DOHH2 (cell line): ENCODE data around the gene UFSP1.
"Not testable (repeated sequence)": the region's sequence is repeated elsewhere in the genome, so short reads cannot be mapped to it uniquely, and the experiment has no call there.

Experiments used
- H3F3A ChIP-seq: fragments of 200-600 bp; sonication (generic), shearing (Covaris generic); 2 replicates; pipeline ENCODE4 v1.6.0; 2016; ENCODE audit warnings: antibody characterized with exemption, mild to moderate bottlenecking; ENCODE audit not compliant: control insufficient read depth, insufficient read depth
- H3K27ac ChIP-seq: fragments of 200-600 bp; sonication (generic); 2 replicates; pipeline ENCODE4 v1.5.1; 2014; ENCODE audit warnings: low read depth, mild to moderate bottlenecking, low read length, moderate library complexity
- H3K27me3 ChIP-seq: fragments of 200-600 bp; sonication (generic); 2 replicates; pipeline ENCODE4 v1.6.1; 2014; ENCODE audit warnings: mild to moderate bottlenecking, low read length, mixed read lengths; ENCODE audit not compliant: control insufficient read depth
- H3K36me3 ChIP-seq: fragments of 200-600 bp; sonication (generic); 2 replicates; pipeline ENCODE4 v1.6.1; 2014; ENCODE audit warnings: mild to moderate bottlenecking, low read length, moderate library complexity, mixed read lengths; ENCODE audit not compliant: control insufficient read depth
- H3K4me1 ChIP-seq: fragments of 200-600 bp; sonication (generic); 2 replicates; pipeline ENCODE4 v1.6.1; 2014; ENCODE audit warnings: mild to moderate bottlenecking, low read length, mixed read lengths; ENCODE audit not compliant: control insufficient read depth
- H3K4me2 ChIP-seq: fragments of 200-600 bp; sonication (generic); 2 replicates; pipeline ENCODE4 v1.6.0; 2014; ENCODE audit warnings: mild to moderate bottlenecking, low read length, moderate library complexity
- H3K4me3 ChIP-seq: fragments of 200-600 bp; sonication (generic); 2 replicates; pipeline ENCODE4 v1.5.1; 2014; ENCODE audit warnings: mild to moderate bottlenecking, low read length, mixed read lengths
- H3K79me2 ChIP-seq: fragments of 200-600 bp; sonication (generic); 2 replicates; pipeline ENCODE4 v1.6.1; 2014; ENCODE audit warnings: mild to moderate bottlenecking, low read length, mixed read lengths; ENCODE audit not compliant: control insufficient read depth
- H3K9me2 ChIP-seq: fragments of 200-600 bp; sonication (generic); replicated peaks from 2 replicates; pipeline ENCODE4 v1.6.1; 2014; ENCODE audit warnings: mild to moderate bottlenecking, low read length, mixed read lengths; ENCODE audit not compliant: control insufficient read depth
- H3K9me3 ChIP-seq: fragments of 200-600 bp; sonication (generic); 2 replicates; pipeline ENCODE4 v1.6.1; 2014; ENCODE audit warnings: antibody characterized with exemption, low read length, mixed read lengths; ENCODE audit not compliant: control insufficient read depth, insufficient read depth
- H4K20me1 ChIP-seq: fragments of 200-600 bp; sonication (generic); 2 replicates; pipeline ENCODE4 v1.6.0; 2014; ENCODE audit warnings: low read depth, mild to moderate bottlenecking, antibody characterized with exemption, low read length, moderate library complexity; ENCODE audit not compliant: control insufficient read depth, insufficient read depth
- EZH2phosphoT487 ChIP-seq: fragments of 200-600 bp; sonication (generic); IDR thresholded peaks from 2 replicates; pipeline ENCODE4 v1.6.1; 2017; ENCODE audit warnings: borderline replicate concordance, mild to moderate bottlenecking, antibody characterized with exemption, low read length, moderate library complexity, mixed read lengths
- TF ChIP-seq, protein P1 (sequence below): fragments of 200-600 bp; sonication (generic); IDR thresholded peaks from one replicate; pipeline ENCODE4 v1.5.1; 2014; ENCODE audit warnings: antibody characterized with exemption, mild to moderate bottlenecking, low read depth, low read length; ENCODE audit not compliant: poor library complexity, severe bottlenecking

Gene UFSP1

DNA sequence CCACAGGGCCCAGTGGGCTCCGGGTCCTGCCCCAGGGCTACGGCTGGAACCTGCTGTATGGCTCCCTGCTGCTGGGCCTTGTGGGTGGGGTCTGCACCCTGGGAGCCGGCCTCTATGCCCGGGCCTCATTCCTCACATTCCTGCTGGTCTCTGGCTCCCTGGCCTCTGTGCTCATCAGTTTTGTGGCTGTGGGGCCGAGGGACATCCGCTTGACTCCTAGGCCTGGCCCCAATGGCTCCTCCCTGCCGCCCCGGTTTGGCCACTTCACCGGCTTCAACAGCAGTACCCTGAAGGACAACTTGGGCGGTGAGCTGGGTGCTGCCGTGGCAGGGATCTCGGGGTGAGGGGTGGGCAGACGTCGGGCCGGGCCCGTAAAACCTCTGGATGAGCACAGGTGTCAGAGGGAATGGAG is 32.6 kb downstream of the UFSP1 start:
- no peak overlapping the region for H3K27ac ChIP-seq
- H3K4me1 ChIP-seq: peaks cover 24% of the 10 kb centered on the region
- 0 out of 2 replicates have a peak, but pooled peaks cover 6% of the 10 kb centered on the region for H4K20me1 ChIP-seq
- H3K4me3 ChIP-seq: no peak overlapping the region
- H3K79me2 ChIP-seq: peaks cover 25% of the 10 kb centered on the region
- no peaks in the 10 kb centered on the region for H3K9me3 ChIP-seq
- no peak overlapping the region for H3K4me2 ChIP-seq
- H3K36me3 ChIP-seq: peaks cover 20% of the 10 kb centered on the region
- no peaks in the 10 kb centered on the region for H3K27me3 ChIP-seq
- TF ChIP-seq, protein P1, sequence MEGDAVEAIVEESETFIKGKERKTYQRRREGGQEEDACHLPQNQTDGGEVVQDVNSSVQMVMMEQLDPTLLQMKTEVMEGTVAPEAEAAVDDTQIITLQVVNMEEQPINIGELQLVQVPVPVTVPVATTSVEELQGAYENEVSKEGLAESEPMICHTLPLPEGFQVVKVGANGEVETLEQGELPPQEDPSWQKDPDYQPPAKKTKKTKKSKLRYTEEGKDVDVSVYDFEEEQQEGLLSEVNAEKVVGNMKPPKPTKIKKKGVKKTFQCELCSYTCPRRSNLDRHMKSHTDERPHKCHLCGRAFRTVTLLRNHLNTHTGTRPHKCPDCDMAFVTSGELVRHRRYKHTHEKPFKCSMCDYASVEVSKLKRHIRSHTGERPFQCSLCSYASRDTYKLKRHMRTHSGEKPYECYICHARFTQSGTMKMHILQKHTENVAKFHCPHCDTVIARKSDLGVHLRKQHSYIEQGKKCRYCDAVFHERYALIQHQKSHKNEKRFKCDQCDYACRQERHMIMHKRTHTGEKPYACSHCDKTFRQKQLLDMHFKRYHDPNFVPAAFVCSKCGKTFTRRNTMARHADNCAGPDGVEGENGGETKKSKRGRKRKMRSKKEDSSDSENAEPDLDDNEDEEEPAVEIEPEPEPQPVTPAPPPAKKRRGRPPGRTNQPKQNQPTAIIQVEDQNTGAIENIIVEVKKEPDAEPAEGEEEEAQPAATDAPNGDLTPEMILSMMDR: no peak
- TF ChIP-seq EZH2phosphoT487: no peak
- no peaks in the 10 kb centered on the region for H3K9me2 ChIP-seq
- peaks cover 5% of the 10 kb centered on the region; the same call in 1 of the 2 replicates for H3F3A ChIP-seq

DNA sequence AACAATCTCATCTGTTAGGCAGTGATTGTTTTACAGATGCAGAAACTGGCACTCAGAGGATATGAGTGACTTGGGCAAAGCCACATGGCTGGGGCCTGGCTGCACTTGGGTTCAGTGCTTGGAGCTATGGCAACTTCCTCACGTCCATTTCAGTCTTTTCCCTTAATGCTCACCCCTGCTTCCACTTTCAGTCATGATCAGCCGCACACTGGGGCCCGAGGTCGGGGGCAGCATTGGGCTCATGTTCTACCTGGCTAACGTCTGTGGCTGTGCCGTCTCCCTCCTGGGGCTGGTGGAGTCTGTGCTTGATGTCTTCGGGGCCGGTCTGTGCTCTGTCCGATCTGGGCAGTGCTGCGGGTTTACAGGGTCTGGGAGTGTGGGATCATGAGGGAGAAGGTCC is 34.0 kb downstream of the UFSP1 start:
- Histone ChIP-seq H3K4me1 (peaks cover 22% of the 10 kb centered on the region), H3K4me3 (no peak overlapping the region), H3K4me2 (no peak overlapping the region), H3K27me3 (no peaks in the 10 kb centered on the region), H3K79me2 (peaks cover 25% of the 10 kb centered on the region), H3K9me2 (no peaks in the 10 kb centered on the region), H4K20me1 (0 out of 2 replicates have a peak, but pooled peaks cover 6% of the 10 kb centered on the region), H3K27ac (no peak overlapping the region), H3K9me3 (no peaks in the 10 kb centered on the region), H3K36me3 (peaks cover 14% of the 10 kb centered on the region), H3F3A (peaks cover 7% of the 10 kb centered on the region; the same call in 1 of the 2 replicates)
- TF ChIP-seq, protein P1: no peak
- no peak for TF ChIP-seq EZH2phosphoT487

DNA sequence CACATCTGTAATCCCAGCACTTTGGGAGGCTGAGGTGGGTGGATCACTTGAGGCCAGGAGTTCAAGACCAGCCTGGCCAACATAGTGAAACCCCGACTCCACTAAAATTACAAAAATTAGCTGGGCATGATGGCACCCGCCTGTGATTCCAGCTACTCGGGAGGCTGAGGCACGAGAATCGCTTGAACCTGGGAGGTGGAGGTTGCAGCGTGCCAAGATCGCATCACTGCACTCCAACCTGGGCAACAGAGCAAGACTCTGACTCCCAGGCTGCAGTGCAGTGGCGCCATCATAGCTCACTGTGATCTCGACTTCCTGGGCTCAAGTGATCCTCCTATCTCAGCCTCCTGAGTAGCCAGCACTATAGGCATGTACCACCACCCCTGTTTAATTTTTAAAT is 34.6 kb downstream of the UFSP1 start:
- Histone ChIP-seq H3K4me1 (peaks cover 22% of the 10 kb centered on the region), H3K79me2 (peaks cover 25% of the 10 kb centered on the region)
- not testable (repeated sequence) for H3K27me3 ChIP-seq, H3K36me3 ChIP-seq, H3K4me2 ChIP-seq, H3F3A ChIP-seq, H3K27ac ChIP-seq, H3K9me2 ChIP-seq, H4K20me1 ChIP-seq, H3K4me3 ChIP-seq, H3K9me3 ChIP-seq

DNA sequence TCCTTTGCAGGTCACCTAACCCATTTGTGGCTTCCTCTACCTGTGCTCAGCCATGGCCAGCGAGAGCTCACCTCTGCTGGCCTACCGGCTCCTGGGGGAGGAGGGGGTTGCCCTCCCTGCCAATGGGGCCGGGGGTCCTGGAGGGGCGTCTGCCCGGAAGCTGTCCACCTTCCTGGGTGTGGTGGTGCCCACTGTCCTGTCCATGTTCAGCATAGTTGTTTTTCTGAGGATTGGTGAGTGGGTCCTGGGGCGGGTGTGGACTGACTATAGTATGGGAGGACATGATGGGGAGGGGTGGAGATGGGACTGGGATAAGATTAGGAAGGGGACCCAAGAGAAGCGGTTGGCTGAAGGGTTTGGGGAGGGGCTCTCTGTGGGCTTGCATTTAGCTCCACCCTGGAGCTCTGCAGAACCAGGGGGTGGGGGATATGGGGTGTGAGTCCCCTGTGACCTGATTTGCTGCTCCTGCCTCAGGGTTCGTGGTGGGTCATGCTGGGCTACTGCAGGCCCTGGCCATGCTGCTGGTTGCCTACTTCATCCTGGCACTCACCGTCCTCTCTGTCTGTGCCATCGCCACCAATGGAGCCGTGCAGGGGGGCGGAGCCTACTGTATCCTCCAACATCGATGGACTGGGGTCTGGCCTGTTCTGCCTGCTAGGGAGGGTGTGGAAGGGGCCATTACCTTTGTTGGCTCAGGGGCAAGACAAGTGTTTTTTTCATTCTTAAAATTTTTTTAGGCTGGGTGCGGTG is 35.2 kb downstream of the UFSP1 start:
- Histone ChIP-seq H3K79me2 (peaks cover 25% of the 10 kb centered on the region), H3K4me2 (peak overlapping the region; percentile 97), H3K9me2 (no peaks in the 10 kb centered on the region), H3K27me3 (no peaks in the 10 kb centered on the region), H3K9me3 (no peaks in the 10 kb centered on the region), H3K36me3 (peaks cover 6% of the 10 kb centered on the region; the same call in 1 of the 2 replicates), H3K4me1 (peaks cover 22% of the 10 kb centered on the region), H3F3A (peaks cover 7% of the 10 kb centered on the region; the same call in 1 of the 2 replicates), H3K4me3 (no peak overlapping the region), H3K27ac (no peak overlapping the region), H4K20me1 (0 out of 2 replicates have a peak, but pooled peaks cover 6% of the 10 kb centered on the region)
- no peak for TF ChIP-seq EZH2phosphoT487
- TF ChIP-seq, protein P1: no peak
